Choroid plexus epithelial cell (primary cell): Measurements from ENCODE around the gene RMC1.

Experiments
- DNase-seq: peaks from one replicate; pipeline ENCODE4 v3.0.0-alpha.2; 2010; ENCODE audit warnings: low read depth
- H3K4me3 ChIP-seq: 2 replicates; pipeline ENCODE4 v1.5.1; 2011; ENCODE audit warnings: low read depth, mild to moderate bottlenecking, control low read depth, low read length, moderate library complexity
- TF ChIP-seq, protein P1 (sequence below): conservative IDR thresholded peaks from 2 replicates; pipeline ENCODE4 v1.5.1; 2011; ENCODE audit warnings: low read depth, mild to moderate bottlenecking, control low read depth, inconsistent platforms, low read length, moderate library complexity

RMC1 gene

DNA sequence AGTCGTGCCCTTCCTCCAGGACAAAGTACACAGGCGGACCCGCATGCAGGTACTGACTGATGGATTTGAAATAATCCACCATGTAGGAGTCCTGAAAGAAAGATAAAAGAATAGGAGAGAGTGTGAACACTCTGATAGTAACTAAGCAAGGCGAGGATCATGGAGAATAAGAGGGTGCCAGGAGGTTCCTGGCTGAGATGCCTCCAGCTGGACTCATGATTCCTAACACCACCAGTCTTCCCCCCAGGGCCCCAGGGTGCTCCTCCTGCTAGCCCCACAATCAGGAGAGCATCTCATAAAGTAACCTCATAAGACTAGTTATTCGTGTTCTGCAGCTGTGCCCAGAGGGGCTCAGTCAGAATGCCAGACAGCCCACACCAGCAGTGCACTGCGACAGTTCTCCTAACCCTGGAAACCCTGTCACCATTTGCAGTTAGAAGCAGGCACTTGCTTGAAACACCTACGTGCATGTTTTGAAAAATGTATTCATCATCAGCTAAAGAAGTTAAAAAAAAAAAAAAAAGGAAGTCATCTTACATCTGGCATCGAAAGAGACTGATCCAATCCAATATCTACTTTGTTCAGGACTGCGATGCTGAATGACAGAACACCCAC is 36.7 kb downstream of the RMC1 start:
- DNase-seq = no peak
- no peak overlapping the region for H3K4me3 ChIP-seq
- TF ChIP-seq, protein P1, sequence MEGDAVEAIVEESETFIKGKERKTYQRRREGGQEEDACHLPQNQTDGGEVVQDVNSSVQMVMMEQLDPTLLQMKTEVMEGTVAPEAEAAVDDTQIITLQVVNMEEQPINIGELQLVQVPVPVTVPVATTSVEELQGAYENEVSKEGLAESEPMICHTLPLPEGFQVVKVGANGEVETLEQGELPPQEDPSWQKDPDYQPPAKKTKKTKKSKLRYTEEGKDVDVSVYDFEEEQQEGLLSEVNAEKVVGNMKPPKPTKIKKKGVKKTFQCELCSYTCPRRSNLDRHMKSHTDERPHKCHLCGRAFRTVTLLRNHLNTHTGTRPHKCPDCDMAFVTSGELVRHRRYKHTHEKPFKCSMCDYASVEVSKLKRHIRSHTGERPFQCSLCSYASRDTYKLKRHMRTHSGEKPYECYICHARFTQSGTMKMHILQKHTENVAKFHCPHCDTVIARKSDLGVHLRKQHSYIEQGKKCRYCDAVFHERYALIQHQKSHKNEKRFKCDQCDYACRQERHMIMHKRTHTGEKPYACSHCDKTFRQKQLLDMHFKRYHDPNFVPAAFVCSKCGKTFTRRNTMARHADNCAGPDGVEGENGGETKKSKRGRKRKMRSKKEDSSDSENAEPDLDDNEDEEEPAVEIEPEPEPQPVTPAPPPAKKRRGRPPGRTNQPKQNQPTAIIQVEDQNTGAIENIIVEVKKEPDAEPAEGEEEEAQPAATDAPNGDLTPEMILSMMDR = no peak

DNA sequence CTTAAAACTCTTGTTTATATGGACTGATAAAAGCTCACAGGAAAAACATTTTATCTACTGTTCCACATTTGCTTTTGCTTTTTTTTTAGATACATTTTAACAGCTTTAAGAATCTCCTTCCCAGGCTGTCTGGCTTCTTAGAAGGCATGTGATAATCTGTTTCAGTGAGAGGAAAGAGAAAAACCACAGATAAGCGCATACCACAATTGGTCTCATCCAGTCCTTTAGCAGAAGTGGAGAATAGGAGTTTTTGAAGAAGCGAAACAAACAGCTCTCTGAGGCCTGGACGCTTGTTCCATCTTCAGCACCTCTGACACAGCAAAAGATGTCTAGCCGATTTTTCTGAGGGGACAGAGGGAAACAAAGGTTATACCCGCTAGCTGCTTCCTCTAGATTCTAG is 37.6 kb downstream of the RMC1 start:
- TF ChIP-seq, protein P1 = no peak
- H3K4me3 ChIP-seq = no peak overlapping the region
- peak; percentile 90 for DNase-seq

DNA sequence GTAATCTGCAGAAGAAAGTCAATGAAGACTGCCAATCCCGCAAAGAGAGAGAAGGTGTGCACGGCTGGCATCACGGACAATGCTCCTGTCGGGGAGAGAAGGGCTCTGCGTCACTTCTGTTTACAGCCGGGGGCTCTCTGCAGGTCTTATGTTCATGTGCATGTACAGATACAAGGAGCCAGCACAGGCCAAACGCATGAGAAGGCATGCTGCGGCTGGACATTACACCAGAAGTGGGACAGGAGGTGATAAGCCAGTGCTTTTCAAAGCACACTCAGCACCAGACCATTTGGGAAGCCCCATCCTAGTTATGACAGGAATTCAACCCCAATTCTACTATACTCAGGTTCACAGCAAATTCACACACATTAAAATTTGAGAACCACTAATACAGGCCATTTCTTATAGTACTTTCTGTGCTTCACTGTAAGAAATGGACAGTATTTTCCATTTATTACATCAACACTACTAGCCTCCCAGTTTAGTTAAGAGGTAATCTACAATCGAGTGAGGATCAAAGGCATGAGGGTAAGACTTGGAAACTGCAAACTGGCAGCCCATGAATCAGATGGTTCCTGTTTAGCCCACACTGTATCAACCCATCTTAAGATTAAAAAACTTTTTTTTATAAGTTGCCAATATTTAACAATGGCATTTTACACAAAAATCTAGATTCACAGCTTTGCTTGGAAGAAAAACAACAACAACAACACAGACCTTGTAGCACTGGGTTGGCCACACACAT is 38.2 kb downstream of the RMC1 start:
- TF ChIP-seq, protein P1 = no peak
- H3K4me3 ChIP-seq = no peak overlapping the region
- no peak for DNase-seq

DNA sequence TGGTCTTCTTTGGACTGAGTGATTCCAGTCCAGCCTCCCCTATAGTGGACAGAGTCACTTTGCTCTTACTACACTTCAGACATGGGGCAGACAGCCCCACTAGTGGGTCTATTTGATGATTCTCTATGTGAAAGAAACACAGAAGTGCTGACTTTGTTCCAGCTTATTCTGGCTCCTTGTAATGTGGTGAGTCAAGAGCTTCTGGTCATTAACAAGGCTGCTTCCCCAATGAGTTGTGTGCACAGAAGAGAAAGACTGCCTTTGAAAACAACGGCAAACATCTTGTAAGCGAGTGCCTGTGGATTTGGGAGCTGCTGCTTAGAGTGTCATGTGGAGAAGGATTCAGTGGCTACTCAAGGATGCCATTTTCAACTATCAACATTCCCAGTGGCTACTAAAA is 39.1 kb downstream of the RMC1 start:
- TF ChIP-seq, protein P1 = no peak
- no peak overlapping the region for H3K4me3 ChIP-seq
- no peak for DNase-seq

DNA sequence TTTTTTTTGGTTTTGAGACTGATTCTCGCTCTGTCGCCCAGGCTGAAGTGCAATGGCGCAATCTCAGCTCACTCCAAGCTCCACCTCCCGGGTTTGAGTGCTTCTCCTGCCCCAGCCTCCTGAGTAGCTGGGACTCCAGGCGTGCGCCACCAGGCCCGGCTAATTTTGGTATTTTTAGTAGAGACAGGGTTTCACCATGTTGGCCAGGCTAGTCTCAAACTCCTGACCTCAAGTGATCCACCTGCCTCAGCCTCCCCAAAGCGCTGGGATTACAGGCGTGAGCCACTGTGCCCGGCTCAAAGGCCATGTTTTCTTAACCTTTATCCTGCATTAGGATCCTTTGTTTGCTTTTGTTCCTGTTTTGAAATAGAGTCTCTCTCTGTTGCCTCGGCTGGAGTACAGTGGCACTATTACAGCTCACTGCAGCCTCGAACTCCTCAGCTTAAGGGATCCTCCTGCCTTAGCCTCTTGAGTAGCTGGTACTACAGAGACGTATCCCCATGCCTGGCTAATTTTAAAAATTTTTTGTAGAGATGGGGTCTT is 42.0 kb downstream of the RMC1 start:
- no peak for DNase-seq
- TF ChIP-seq, protein P1 = no peak

DNA sequence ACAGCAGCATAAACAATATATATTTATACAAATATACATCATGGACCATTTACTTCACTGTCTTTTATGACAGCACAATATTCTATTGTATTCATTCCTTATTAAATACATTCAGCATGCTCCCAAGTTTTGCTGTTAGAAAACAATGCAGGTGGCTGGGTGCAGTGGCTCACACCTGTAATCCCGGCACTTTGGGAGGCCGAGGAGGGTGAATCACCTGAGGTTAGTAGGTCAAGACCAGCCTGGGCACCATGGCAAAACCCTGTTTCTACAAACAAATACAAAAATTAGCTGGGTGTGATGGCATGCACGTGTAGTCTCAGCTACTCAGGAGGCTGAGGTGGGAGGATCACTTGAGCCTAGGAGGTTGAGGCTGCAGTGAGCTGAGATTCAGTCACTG is 44.0 kb downstream of the RMC1 start:
- DNase-seq = no peak
- TF ChIP-seq, protein P1 = no peak
- H3K4me3 ChIP-seq = no peak overlapping the region

More for the DNA sequence above, 42.0 kb downstream of the RMC1 start:
- H3K4me3 ChIP-seq = no peak overlapping the region
